GM18909 (cell line): ENCODE data around the gene MRPS17.

Source experiments
- ATAC-seq: cut with Tn5 transposase; IDR thresholded peaks from one replicate; pipeline ENCODE4 v1.9.1; 2021; ENCODE audit warnings: mild to moderate bottlenecking; ENCODE audit not compliant: unreplicated experiment, poor library complexity

MRPS17 gene

DNA sequence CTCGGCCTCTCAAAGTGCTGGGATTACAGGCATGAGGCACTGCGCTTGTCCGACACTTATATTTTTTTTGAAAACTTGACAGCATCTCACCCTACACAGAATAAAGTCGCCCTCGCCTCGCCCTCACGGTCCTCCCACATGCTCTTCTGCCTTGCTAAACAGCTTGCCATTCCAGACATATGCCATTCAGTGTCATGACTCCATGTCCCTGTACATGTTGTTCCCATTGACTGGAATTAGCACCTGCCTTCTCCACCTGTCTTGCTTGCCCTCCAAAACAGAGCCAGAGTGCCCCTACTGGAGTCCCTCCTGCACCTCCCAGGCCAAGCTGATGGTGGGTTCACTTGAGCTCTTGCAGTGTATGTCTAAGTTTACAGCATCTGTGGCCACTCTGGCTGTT is 18.9 kb downstream of the MRPS17 start:
- ATAC-seq: no peak

DNA sequence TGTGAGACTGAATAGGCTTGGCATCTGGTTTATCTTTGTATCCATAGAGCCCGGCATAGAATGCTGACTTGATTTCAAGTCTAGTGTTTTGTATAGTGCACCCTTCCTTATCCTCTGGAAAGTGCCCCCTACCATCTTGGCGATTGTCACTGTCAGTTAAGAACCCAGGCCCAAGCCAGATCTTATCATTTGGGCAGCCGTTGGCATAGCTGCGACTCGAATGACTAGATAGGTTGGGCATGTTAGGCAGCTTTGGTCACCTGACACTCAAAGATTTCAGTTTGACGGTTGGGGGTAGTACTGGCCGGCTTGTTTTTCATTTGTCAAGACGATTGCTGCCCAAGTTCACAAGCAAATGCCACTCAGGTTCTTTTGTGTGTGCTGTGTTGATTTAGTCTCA is 19.3 kb downstream of the MRPS17 start:
- no peak for ATAC-seq

DNA sequence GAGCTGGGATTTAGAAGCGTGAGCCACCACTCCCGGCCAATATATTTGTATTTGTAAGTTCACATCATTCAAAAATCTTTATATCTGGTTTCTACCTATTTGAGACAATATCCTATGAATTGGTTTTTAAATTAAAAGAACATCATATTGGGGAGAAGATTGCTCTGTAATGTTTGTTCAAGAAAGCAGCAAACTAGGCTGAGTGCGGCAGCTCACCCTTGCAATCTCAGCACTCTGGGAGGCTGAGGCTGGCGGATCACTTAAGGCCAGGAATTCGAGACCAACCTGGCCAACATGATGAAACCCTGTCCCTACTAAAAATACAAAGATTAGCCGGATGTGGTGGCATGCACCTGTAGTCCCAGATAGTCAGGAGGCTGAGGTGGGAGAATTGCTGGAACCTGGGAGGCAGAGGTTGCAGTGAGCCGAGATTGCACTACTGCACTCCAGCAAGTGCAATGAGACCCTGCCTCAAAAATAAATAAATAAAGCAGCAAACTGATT is 22.1 kb downstream of the MRPS17 start:
- no peak for ATAC-seq

DNA sequence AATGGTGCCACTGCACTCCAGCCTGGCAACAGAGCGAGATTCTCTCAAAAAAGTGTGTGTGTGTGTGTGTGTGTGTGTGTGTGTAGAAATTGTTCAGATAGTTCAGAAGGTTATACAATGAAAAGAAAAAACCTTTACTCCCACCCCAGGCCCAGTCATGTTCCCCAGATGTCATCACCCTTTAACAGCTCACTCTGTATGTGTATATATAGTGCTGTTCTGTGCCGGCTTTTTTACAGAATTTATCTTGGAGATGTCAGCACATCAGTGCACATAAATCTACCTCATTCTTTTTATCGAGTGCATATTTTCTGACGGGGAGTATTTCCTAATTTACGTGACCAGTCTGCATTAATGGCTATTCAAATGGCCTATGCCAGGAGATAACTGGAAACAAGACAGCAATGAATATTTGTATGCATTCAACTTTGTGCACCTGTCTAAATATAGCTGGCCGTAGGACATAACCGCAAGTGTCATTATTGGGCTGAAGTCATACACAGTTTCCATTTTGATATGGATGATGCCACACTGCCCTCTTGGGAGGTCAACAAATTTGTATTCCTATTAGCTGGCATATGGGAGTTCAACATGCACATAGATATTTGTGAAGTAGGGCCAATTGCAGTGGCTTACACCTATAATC is 24.4 kb downstream of the MRPS17 start:
- ATAC-seq: no peak

DNA sequence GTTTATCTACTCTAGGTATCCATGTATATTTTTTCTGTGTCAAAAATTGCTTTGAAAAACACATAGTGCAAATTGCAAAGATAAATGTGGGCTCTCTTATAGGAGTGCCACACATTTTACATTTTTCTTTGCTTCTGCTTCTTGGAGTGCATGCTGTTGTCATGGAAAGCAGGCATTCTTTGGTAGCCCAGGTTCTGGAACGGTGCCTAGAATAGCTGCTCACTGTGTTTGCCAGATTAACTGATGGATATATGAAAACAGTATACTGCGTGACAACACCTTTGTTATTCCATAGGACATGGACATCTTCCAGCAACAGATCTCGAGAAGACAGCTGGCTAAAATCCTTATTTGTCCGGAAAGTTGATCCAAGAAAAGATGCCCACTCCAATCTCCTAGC is 26.2 kb downstream of the MRPS17 start:
- ATAC-seq: no peak

DNA sequence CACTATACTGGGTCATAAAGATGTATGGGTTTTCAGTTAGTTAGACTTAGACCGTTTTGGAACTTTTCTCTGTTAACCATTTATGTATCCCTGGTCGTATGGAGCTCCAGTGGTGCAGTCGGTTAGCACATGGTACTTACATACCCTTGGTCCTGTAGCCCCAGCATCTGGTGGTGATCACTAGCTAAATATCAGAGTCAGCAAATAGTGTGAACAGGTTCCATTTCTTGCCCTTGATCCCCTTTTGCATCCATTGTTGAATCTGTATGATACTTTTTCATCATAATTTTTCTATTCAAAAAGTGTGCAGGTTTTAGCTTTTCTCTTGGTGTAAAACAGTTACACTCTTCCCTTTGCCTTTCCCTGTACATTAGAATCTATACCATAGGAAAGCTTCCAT is 28.6 kb downstream of the MRPS17 start:
- no peak for ATAC-seq

DNA sequence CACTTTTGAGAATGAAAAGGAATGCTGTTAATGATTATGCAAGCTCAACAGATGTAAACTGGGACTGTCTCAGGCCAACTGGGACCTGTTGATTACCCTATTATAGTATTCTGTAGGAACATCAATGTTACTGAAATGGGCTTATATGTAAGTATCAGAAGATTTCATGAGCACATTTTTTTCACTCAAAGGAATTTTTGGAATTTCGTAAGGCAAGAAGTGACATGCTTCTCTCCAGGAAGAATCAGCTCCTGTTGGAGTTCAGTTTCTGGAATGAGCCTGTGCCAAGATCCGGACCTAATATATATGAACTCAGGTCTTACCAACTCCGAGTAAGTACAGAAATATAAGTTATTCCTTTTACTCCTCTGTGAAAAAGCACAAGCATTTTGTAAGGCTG is 31.9 kb downstream of the MRPS17 start:
- no peak for ATAC-seq

DNA sequence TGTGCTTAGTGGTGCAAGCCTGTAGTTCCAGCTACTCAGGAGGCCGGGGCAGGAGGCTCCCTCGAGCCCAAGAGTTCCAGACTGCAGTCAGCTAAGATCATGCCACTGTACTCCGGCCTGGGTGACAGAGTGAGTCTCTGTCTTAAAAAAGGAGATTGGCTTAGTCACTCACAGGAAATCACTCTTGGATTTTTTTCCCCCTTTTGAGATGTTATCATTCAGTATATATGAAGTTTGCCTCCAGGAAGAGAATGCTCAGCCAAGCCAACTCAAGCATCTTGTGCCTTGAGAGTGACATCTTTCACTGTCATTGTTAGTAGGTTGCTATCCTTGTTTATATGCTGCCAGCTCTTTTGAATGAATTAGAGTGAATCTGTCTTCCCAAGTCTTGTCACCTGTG is 40.7 kb downstream of the MRPS17 start:
- ATAC-seq: no peak

DNA sequence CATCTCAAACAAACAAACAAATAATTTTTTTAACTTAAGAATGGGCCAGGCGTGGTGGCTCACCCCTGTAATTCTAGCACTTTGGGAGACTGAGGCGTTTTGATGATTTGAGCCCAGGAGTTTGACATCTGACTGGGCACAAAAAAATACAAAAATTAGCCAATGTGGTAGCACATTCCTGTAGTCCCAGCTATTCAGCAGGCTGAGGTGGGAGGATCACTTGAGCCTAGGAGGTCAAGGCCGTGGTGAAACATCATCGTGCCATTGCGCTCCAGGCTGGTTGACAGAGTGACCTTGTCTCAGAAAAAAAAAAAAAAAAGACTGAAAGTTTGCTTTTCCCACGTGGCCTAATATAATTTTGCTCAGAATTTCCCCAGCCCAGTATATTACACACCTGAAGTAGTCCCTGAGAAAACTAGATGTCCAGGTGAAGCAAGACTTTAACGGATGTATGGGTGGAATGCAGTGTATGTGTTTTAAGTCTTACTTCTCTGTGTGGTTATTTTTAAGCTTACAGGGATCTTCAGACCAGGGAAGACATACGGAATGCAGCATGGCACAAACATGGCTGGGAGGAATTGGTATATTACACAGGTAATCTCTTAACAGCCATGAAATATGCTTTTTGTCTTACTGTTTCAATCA is 45.3 kb downstream of the MRPS17 start:
- ATAC-seq: no peak

- ATAC-seq: no peak
Observed at GRCh38 chr7:56003749-56004148, 52.1 kb downstream of the MRPS17 start.
